GM23338 (cell line): ENCODE results near the gene C1orf116. TPM values are rescaled to one million over a fixed set of nuclear protein-coding genes. Genes with fewer than 3 reads are reported as not detected.

Experiments used
- ATAC-seq: fragments of 200-7000 bp; cut with Tn5 transposase; 3 replicates; pipeline ENCODE4 v1.9.1; 2020
- DNase-seq: peaks from one replicate; pipeline ENCODE4 v3.0.0-alpha.2; 2015; ENCODE audit warnings: low spot score
- H2AFZ ChIP-seq: fragments of 200-600 bp; sonication (generic); 2 replicates; pipeline ENCODE4 v1.8.0; 2016; ENCODE audit warnings: antibody characterized with exemption, mild to moderate bottlenecking, moderate library complexity
- H3F3A ChIP-seq: fragments of 200-600 bp; sonication (generic); replicated peaks from 2 replicates; pipeline ENCODE4 v1.8.0; 2017; ENCODE audit warnings: antibody characterized with exemption, mixed run types, low read depth
- H3K27ac ChIP-seq: fragments of 200-600 bp; sonication (generic); 2 replicates; pipeline ENCODE4 v1.6.1; 2016; ENCODE audit warnings: low read depth
- H3K27me3 ChIP-seq: fragments of 200-600 bp; sonication (generic); 2 replicates; pipeline ENCODE4 v1.8.0; 2016; ENCODE audit warnings: mild to moderate bottlenecking, mixed run types, moderate library complexity; ENCODE audit not compliant: insufficient read depth
- H3K36me3 ChIP-seq: fragments of 200-600 bp; sonication (generic); 2 replicates; pipeline ENCODE4 v1.8.0; 2016; ENCODE audit warnings: mild to moderate bottlenecking; ENCODE audit not compliant: insufficient read depth
- H3K4me1 ChIP-seq: fragments of 200-600 bp; sonication (generic); 2 replicates; pipeline ENCODE4 v1.8.0; 2016; ENCODE audit warnings: mild to moderate bottlenecking, moderate library complexity; ENCODE audit not compliant: insufficient read depth
- H3K4me2 ChIP-seq: fragments of 200-600 bp; sonication (generic); 2 replicates; pipeline ENCODE4 v1.7.1; 2017; ENCODE audit warnings: mixed run types
- H3K4me3 ChIP-seq: fragments of 200-600 bp; sonication (generic); 2 replicates; pipeline ENCODE4 v1.6.1; 2016; ENCODE audit warnings: mixed run types
- H3K79me2 ChIP-seq: fragments of 200-600 bp; sonication (generic); replicated peaks from 2 replicates; pipeline ENCODE4 v1.8.0; 2017; ENCODE audit warnings: mild to moderate bottlenecking; ENCODE audit not compliant: insufficient read depth
- H3K9me2 ChIP-seq: fragments of 200-600 bp; sonication (generic); 2 replicates; pipeline ENCODE4 v1.8.0; 2017; ENCODE audit not compliant: insufficient read depth
- H4K20me1 ChIP-seq: fragments of 200-600 bp; sonication (generic); replicated peaks from 2 replicates; pipeline ENCODE4 v1.8.0; 2017; ENCODE audit warnings: mild to moderate bottlenecking; ENCODE audit not compliant: insufficient read depth
- H3K27ac Mint-ChIP-seq: 2 replicates; pipeline ENCODE4 v1.8.0; 2020; ENCODE audit warnings: inconsistent platforms, mild to moderate bottlenecking, moderate library complexity, mixed read lengths
- H3K27me3 Mint-ChIP-seq: 3 replicates; pipeline ENCODE4 v1.8.0; 2022; ENCODE audit warnings: low read depth, mild to moderate bottlenecking, moderate library complexity, mixed read lengths, inconsistent platforms; ENCODE audit not compliant: insufficient read depth, poor library complexity
- H3K36me3 Mint-ChIP-seq: 3 replicates; pipeline ENCODE4 v1.8.0; 2021; ENCODE audit warnings: low read depth, mild to moderate bottlenecking, inconsistent platforms, moderate library complexity, mixed read lengths
- H3K4me1 Mint-ChIP-seq: 3 replicates; pipeline ENCODE4 v1.8.0; 2020; ENCODE audit warnings: mild to moderate bottlenecking, inconsistent platforms, mixed read lengths
- H3K4me3 Mint-ChIP-seq: 3 replicates; pipeline ENCODE4 v1.8.0; 2021; ENCODE audit warnings: moderate library complexity, mild to moderate bottlenecking, inconsistent platforms, mixed read lengths
- H3K9me3 Mint-ChIP-seq: 3 replicates; pipeline ENCODE4 v1.8.0; 2020; ENCODE audit warnings: moderate library complexity, mild to moderate bottlenecking, inconsistent platforms, mixed read lengths
- ETS1 ChIP-seq: IDR thresholded peaks from 2 replicates; pipeline ENCODE4 v1.6.1; 2016; ENCODE audit warnings: antibody characterized with exemption
- EZH2 ChIP-seq: fragments of 200-600 bp; sonication (generic); IDR thresholded peaks from one replicate; pipeline ENCODE4 v1.8.0; 2017; ENCODE audit warnings: antibody characterized with exemption, mild to moderate bottlenecking, low read depth; ENCODE audit not compliant: unreplicated experiment
- EZH2phosphoT487 ChIP-seq: fragments of 200-600 bp; sonication (generic); IDR thresholded peaks from one replicate; pipeline ENCODE4 v1.8.1; 2018; ENCODE audit warnings: antibody characterized with exemption; ENCODE audit not compliant: unreplicated experiment
- JUNB ChIP-seq: IDR thresholded peaks from one replicate; pipeline ENCODE4 v1.6.1; 2016; ENCODE audit warnings: antibody characterized with exemption; ENCODE audit not compliant: unreplicated experiment
- STAT1 ChIP-seq: IDR thresholded peaks from one replicate; pipeline ENCODE4 v1.6.1; 2016; ENCODE audit warnings: antibody characterized with exemption; ENCODE audit not compliant: unreplicated experiment
- ZNF462 ChIP-seq: fragments of 250-450 bp; sonication (Bioruptor Pico); IDR thresholded peaks from 2 replicates; pipeline ENCODE4 v1.5.0; 2020; ENCODE audit warnings: mild to moderate bottlenecking, moderate library complexity
- polyA plus RNA-seq: library from polyadenylated mRNA; unstranded; fragments of >200 nt; fragmentation: Nextera tagmentation; extraction: Ambion mirVana; gene quantifications from 2 replicates; pipeline ENCODE4 v1.2.1, GENCODE V29; 2016
- total RNA-seq: library from RNA; depleted of rRNA; stranded (reverse); fragments of >200 nt; shearing (Covaris generic); gene quantifications from 2 replicates; pipeline ENCODE4 v1.2.3, GENCODE V29; 2014

Gene C1orf116
- total and polyA plus RNA-seq, 2 experiments from 2014 or later: 2.3 to 5.3 TPM

- TF ChIP-seq STAT1 (no peak), EZH2 (no peak), ZNF462 (CRISPR knock-in tag) (no peak), JUNB (no peak)
Observed at GRCh38 chr1:206998816-206999215, 33.7 kb downstream of the C1orf116 start (continued).

- no peak overlapping the region for H3K27ac Mint-ChIP-seq
Observed at GRCh38 chr1:206992790-206993189, 39.8 kb downstream of the C1orf116 start.

More at GRCh38 chr1:206992790-206993189, 39.8 kb downstream of the C1orf116 start:
- no peak overlapping the region for H3K4me3 Mint-ChIP-seq
- Histone ChIP-seq H3K4me1 (no peaks in the 10 kb centered on the region), H3K36me3 (no peaks in the 10 kb centered on the region), H3K27ac (no peak overlapping the region), H3K4me2 (no peak overlapping the region), H3K4me3 (no peak overlapping the region), H2AFZ (no peak overlapping the region), H3F3A (no peaks in the 10 kb centered on the region), H4K20me1 (no peaks in the 10 kb centered on the region), H3K79me2 (no peaks in the 10 kb centered on the region), H3K27me3 (no peaks in the 10 kb centered on the region), H3K9me2 (no peaks in the 10 kb centered on the region)
- no peaks in the 10 kb centered on the region; the same call in 2 of the 3 replicates for H3K4me1 Mint-ChIP-seq
- H3K36me3 Mint-ChIP-seq: no peaks in the 10 kb centered on the region
- peaks cover 5% of the 10 kb centered on the region for H3K27me3 Mint-ChIP-seq
- no peak for ATAC-seq
- no peaks in the 10 kb centered on the region for H3K9me3 Mint-ChIP-seq
- TF ChIP-seq ETS1 (no peak), EZH2 (no peak), EZH2phosphoT487 (no peak)
- no peak for DNase-seq
